ENCODE results near the gene RPL36AL. TPM values are rescaled to one million over a fixed set of nuclear protein-coding genes. Genes with fewer than 3 reads are reported as not detected.

RPL36AL gene
- total RNA-seq, 1 donor from 2014 or later: 170 TPM

DNA sequence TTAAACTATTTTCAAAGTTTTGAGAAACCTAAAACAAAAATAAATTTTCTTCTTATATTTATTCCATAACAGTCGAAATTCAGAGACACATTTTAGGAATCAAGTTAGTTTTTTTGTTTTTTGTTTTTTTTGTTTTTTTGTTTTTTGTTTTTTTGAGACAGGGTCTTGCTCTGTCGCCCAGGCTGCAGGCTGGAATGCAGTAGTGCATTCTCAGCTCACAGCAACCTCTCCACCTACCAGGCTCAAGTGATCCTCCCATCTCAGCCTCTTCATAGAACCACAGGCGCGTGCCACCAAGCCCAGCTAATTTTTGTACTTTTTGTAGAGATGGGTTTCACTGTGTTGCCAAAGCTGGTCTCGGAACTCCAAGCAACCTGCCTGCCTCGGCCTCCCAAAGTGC is 33.1 kb upstream of the RPL36AL start:
- DNase-seq (ENCODE audit: low spot score): no peak
- Histone ChIP-seq H3K9me3 (ENCODE audit: low read depth) (no peaks in the 10 kb centered on the region), H3K79me2 (ENCODE audit: low read depth) (no peaks in the 10 kb centered on the region), H3K9ac (no peak overlapping the region), H3K4me3 (no peak overlapping the region), H3K27ac (no peak overlapping the region), H4K20me1 (ENCODE audit: low read depth) (no peaks in the 10 kb centered on the region), H3K4me1 (no peaks in the 10 kb centered on the region), H3K36me3 (no peaks in the 10 kb centered on the region), H3F3A (ENCODE audit: low read depth) (no peaks in the 10 kb centered on the region), H3K27me3 (no peaks in the 10 kb centered on the region), H3K4me2 (no peak overlapping the region), H2AFZ (replicated peaks) (no peak overlapping the region)
- Mint-ChIP-seq H3K4me1 (no peaks in the 10 kb centered on the region), H3K27me3 (ENCODE audit: insufficient read depth, low read depth) (peaks cover 3% of the 10 kb centered on the region), H3K27ac (no peak overlapping the region), H3K36me3 (peaks cover 10% of the 10 kb centered on the region), H3K4me3 (no peak overlapping the region), H3K9me3 (no peaks in the 10 kb centered on the region)
- no peak for TF ChIP-seq EZH2 (IDR thresholded peaks at IDR 0.05)
- TF ChIP-seq, protein P1, sequence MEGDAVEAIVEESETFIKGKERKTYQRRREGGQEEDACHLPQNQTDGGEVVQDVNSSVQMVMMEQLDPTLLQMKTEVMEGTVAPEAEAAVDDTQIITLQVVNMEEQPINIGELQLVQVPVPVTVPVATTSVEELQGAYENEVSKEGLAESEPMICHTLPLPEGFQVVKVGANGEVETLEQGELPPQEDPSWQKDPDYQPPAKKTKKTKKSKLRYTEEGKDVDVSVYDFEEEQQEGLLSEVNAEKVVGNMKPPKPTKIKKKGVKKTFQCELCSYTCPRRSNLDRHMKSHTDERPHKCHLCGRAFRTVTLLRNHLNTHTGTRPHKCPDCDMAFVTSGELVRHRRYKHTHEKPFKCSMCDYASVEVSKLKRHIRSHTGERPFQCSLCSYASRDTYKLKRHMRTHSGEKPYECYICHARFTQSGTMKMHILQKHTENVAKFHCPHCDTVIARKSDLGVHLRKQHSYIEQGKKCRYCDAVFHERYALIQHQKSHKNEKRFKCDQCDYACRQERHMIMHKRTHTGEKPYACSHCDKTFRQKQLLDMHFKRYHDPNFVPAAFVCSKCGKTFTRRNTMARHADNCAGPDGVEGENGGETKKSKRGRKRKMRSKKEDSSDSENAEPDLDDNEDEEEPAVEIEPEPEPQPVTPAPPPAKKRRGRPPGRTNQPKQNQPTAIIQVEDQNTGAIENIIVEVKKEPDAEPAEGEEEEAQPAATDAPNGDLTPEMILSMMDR (IDR thresholded peaks at IDR 0.05): no peak
- no peak for TF ChIP-seq EZH2phosphoT487 (IDR thresholded peaks at IDR 0.05)

DNA sequence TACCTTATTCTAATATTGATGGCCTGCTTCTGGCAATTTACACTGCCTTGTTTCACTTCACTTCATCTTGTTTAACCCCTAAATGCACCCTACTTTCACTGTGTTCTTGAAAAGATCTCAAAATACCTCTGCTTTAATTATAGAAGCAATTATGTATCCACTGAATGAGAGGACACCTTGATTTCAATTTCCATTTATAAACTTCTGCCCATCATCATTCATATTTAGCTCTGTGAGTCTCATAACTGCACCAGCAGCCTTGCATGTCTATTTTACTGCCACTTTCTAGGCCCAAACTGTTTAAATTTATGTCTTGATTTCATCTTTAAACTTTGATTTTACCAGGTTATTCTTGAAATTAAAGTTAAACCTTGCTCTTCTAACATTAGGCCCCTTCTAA is 21.7 kb upstream of the RPL36AL start:
- Histone ChIP-seq H4K20me1 (ENCODE audit: low read depth) (peaks cover 14% of the 10 kb centered on the region), H3K27ac (peak overlapping the region; percentile 56), H3F3A (ENCODE audit: low read depth) (peaks cover 12% of the 10 kb centered on the region), H3K27me3 (no peaks in the 10 kb centered on the region), H3K9ac (peak overlapping the region; percentile 6), H3K36me3 (no peaks in the 10 kb centered on the region), H3K4me3 (no peak overlapping the region), H3K9me3 (ENCODE audit: low read depth) (no peaks in the 10 kb centered on the region), H2AFZ (replicated peaks) (no peak overlapping the region), H3K79me2 (ENCODE audit: low read depth) (peaks cover 41% of the 10 kb centered on the region), H3K4me2 (no peak overlapping the region), H3K4me1 (no peaks in the 10 kb centered on the region)
- Mint-ChIP-seq H3K27ac (no peak overlapping the region), H3K27me3 (ENCODE audit: insufficient read depth, low read depth) (peaks cover 3% of the 10 kb centered on the region), H3K36me3 (peaks cover 27% of the 10 kb centered on the region), H3K4me1 (peaks cover 3% of the 10 kb centered on the region), H3K4me3 (no peak overlapping the region), H3K9me3 (no peaks in the 10 kb centered on the region)
- TF ChIP-seq, protein P1 (IDR thresholded peaks at IDR 0.05): no peak
- TF ChIP-seq EZH2phosphoT487 (IDR thresholded peaks at IDR 0.05) (no peak), EZH2 (IDR thresholded peaks at IDR 0.05) (no peak)
- DNase-seq (ENCODE audit: low spot score): no peak

DNA sequence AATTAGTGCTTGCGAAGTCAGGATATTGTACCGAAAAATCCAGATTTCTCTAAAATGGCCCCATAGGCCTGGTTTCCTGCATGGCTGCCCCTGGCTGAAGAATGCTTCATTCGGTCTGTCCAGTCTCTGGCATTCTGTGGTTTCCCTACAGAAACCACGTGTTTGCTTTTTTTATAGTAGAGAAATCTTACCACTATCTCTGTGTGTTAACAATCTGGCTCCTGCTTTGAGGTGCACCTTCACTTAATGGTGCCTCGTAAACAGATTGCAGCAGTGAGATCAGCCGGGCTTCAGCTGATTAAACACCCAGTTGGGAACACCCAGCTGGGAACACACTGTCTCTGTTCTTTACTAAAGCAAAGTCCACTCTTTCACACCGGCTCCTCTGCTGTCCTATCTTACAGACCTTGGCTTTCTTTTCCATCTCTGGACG is 21.3 kb upstream of the RPL36AL start:
- peaks cover 6% of the 10 kb centered on the region for H3K4me1 Mint-ChIP-seq
- Histone ChIP-seq H4K20me1 (ENCODE audit: low read depth) (peaks cover 14% of the 10 kb centered on the region), H3K9ac (peak overlapping the region; percentile 6), H3K4me3 (no peak overlapping the region), H3K27ac (peak overlapping the region; percentile 56), H3K4me2 (no peak overlapping the region), H3K9me3 (ENCODE audit: low read depth) (no peaks in the 10 kb centered on the region), H3K36me3 (no peaks in the 10 kb centered on the region), H3K27me3 (no peaks in the 10 kb centered on the region), H3K4me1 (no peaks in the 10 kb centered on the region), H3F3A (ENCODE audit: low read depth) (peaks cover 16% of the 10 kb centered on the region), H2AFZ (replicated peaks) (no peak overlapping the region), H3K79me2 (ENCODE audit: low read depth) (peaks cover 45% of the 10 kb centered on the region)
- no peak overlapping the region for H3K4me3 Mint-ChIP-seq
- H3K27me3 Mint-ChIP-seq (ENCODE audit: insufficient read depth, low read depth): peaks cover 2% of the 10 kb centered on the region
- peaks cover 25% of the 10 kb centered on the region for H3K36me3 Mint-ChIP-seq
- TF ChIP-seq, protein P1 (IDR thresholded peaks at IDR 0.05): no peak
- TF ChIP-seq EZH2 (IDR thresholded peaks at IDR 0.05) (no peak), EZH2phosphoT487 (IDR thresholded peaks at IDR 0.05) (no peak)
- H3K27ac Mint-ChIP-seq: no peak overlapping the region
- no peak for DNase-seq (ENCODE audit: low spot score)
- H3K9me3 Mint-ChIP-seq: no peaks in the 10 kb centered on the region
